GM21381 (cell line): ENCODE measurements around the gene AP4S1.
"Not testable (repeated sequence)": the region's sequence is repeated elsewhere in the genome, so short reads cannot be mapped to it uniquely, and the experiment has no call there.

Source experiments
- ATAC-seq: cut with Tn5 transposase; IDR thresholded peaks from one replicate; pipeline ENCODE4 v1.9.1; 2021; ENCODE audit warnings: mild to moderate bottlenecking, moderate library complexity; ENCODE audit not compliant: unreplicated experiment

Gene AP4S1

DNA sequence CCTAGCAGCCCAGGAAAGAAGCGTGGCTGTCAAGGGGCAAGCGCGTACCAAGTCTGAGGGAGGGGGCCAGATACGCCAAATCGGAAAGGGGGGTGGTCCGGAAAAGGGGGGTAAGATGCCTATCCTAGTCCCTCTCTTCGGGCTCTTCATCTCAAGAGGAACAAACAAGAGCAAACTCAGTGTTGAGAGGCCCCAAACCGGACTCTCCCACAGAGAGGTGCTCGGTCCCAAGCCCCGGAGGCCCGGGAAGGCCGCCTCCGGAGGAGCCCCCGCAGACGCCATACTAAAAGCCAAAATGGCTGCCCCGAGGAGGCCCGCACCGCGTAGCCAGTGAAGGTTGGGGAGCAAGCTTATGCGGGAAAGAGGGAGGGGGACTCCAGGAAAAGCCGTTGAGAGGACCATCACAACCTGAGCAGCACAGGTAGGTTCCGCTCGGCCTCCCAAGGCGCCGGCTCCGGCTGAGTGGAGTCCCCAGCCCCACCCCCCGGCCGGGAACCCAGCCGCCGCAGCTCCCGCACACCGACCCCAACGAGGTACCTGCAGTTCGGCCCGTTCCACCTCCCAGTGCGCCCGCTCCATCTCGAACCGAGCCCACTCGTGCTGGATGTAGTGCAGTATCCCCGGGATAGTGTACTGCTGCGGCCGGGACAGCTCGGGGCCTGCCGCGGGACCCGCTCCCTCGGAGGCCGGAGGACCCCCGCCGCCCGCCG is at the start of gene AP4S1:
TSS of gene AP4S1 (plus strand) at position 283 of the 710 bp plus-strand sequence. CDS start 40,548 bp downstream, outside the sequence.
- ATAC-seq = peak; percentile 14

- no peak for ATAC-seq
Measured at GRCh38 chr14:30977752-30978151, 47.7 kb upstream of the AP4S1 start.

- ATAC-seq = not testable (repeated sequence)
Measured at GRCh38 chr14:30980106-30980704, 45.2 kb upstream of the AP4S1 start.

- no peak for ATAC-seq
Measured at GRCh38 chr14:30980980-30981379, 44.5 kb upstream of the AP4S1 start.

DNA sequence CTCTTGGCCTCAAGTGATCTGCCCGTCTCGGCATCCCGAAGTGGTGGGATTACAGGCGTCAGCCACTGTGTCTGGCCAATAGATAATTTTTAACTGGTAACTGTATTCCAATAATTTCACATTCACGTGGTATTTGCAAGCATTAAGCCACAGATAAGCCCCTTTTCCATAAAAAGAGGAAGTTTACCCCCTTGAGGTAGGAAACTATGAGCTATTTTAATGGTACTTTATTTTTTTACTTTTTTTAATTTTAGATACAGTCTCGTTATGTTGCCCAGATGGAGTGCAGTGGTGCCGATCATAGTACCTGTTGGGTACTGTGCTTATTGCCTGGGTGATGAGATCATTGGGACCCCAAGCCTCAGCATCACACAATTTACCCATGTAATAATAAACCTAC is 42.9 kb upstream of the AP4S1 start:
- ATAC-seq = no peak

- ATAC-seq = no peak
Measured at GRCh38 chr14:30983858-30984257, 41.6 kb upstream of the AP4S1 start.

DNA sequence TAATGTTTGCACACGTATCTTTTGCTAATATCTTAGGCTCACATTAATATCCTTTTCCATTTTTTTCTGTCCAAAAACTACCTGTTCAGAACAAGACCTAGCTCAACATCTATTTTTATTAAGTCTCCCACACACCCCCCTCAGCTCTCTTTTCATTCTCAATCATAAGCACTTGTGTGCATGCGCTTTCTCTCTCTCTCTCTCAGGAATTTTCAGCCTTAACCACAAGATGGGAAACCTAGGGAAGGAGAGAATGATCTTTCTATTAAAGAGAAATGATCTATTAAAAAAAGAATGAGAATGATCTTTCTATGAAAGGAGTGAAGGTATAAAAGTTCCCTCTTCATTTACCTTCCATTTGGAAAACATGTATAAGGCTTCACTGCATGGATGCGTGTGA is 39.7 kb upstream of the AP4S1 start:
- ATAC-seq = no peak

DNA sequence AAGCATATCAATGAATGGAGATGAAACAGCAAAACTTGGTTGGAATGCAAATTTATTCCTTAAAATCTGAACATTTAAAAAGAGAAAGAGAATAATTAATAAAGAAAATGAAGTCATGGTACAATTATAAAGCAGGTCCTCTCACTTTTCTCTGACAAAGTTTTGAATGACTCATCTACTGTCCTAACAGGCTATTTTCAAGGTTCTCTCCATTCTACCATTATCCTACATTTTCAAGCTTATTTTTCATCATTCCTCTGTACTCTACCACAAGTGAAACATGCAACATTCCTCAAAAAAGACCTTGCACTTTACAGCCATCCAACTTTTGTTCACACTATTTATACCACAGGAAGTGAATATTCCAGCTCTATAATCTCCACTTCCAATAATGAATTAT is 36.9 kb upstream of the AP4S1 start:
- no peak for ATAC-seq

DNA sequence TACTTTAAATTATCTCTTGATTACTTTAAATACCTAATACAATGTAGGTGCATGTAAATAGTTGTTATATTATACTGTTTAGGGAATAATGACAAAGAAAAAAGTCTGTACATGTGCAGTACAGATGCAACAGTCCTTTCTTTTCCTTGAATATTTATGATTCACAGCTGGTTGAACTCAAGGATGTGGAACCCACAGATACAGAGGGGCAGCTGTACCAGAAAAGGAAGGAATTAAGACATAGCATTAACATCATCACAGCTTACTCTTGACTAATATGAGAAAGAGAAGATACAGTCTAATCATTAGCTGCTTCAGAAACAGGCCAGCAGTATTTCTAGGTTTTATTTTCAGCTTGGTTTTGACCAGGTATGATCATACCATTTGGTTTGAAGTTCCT is 34.7 kb upstream of the AP4S1 start:
- no peak for ATAC-seq

GRCh38 chr14:30991408-30991807 is 34.0 kb upstream of the AP4S1 start:
- ATAC-seq = no peak

DNA sequence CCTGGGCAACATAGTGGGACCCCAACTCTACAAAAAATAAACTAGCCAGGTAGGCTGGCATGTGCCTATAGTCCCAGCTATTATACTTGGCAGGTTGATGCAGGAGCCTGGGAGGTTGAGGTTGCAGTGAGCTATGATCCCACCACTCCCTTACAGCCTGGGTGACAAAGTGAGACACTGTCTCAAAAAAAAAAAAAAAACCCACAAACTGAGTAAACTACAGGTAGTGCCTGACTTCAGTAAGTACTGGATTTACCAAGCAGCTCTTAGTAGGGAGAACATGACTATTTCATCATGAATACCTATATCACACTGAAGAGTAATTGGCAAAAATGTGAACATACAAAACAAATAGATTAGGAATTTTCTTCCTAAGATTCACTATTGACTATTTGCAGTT is 32.4 kb upstream of the AP4S1 start:
- ATAC-seq = no peak

DNA sequence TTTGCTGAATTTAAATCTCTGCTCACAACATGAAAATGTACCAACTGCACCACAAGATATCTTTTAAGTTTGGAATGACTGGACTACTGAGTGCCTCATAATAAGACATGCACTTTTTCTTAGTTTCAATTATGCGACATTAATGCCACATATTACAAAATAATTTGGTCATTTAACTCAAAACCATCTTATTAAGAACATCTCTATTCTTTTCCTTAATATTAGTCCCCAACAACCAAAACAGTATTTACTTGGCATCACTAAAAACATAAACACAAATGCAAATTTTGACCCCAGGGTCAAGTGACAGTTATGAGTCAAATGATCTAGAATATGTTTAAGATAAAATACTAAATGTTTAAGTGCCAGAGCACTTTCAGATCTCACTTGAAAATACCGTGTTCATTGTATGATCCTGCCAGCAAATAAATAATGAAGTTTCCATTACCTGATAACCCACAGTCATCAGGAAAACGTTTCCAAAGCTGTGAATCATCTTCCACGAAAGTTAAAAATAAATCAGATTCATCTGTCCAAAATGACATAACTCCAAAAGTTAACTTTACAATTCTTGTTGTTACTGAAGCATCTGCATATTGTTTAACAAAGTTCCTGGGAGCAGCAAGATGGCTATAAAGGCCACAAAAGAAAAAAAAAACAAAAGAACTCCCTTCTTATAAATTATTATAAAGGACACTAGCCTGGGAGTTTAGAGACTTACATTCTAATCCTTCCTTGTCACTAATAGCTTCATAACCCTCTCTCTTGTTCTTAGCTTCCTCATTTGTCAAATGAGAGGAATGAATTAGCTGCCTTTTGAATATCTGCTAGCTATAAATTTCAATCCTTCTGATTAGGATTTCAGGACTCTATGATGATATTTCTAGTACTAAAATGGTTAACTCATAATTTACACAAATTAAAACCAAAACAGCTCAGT is 30.5 kb upstream of the AP4S1 start:
- peak; percentile 56 for ATAC-seq

- no peak for ATAC-seq
Measured at GRCh38 chr14:30995689-30996088, 29.8 kb upstream of the AP4S1 start.

GRCh38 chr14:30996892-30997659 is 28.4 kb upstream of the AP4S1 start:
- ATAC-seq = no peak

DNA sequence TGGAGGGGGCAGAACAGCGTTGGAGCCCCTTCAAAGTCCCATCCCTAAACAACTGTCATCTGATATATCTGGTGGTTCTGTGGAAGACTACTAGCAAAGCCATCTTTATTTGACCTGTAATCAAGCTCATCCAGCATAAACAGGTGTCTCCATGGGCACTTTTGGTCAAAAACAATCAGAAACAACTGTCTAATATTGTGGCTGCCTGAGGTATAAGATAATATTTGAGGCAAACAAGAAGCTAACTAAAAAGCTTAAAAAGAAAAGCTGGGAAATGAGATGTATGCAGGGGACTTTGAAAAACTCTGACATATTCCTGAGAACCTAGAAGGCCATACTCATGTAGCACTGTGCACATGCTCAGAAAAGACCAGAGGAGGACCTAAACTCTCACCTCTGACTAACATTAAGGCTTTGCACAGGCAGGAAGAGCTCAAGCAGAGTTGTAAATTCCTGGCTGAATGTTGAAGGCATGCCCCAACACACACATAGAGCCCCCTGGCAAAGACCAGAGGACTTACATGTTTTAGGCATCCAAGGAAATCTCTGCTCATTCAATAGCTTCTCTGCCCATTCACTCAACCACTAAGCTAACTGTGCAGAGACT is 27.2 kb upstream of the AP4S1 start:
- ATAC-seq = no peak

- ATAC-seq = no peak
Measured at GRCh38 chr14:30999038-30999773, 26.2 kb upstream of the AP4S1 start.

GRCh38 chr14:31000629-31001338 is 24.7 kb upstream of the AP4S1 start:
- ATAC-seq = no peak

DNA sequence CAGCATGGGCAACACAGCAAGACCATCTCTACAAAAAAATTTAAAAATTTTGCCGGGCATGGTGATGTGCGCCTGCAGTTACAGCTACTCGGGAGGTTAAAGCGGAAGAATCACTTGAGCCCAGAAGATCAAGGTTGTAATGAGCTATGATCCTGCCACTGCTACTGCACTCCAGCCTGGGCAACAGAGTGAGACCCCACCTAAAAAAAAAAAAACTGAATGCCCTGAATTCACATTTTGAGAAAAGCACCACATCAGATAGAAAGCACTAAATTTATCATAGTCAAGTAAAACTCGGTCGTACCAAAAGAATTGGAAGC is 24.1 kb upstream of the AP4S1 start:
- ATAC-seq = no peak

DNA sequence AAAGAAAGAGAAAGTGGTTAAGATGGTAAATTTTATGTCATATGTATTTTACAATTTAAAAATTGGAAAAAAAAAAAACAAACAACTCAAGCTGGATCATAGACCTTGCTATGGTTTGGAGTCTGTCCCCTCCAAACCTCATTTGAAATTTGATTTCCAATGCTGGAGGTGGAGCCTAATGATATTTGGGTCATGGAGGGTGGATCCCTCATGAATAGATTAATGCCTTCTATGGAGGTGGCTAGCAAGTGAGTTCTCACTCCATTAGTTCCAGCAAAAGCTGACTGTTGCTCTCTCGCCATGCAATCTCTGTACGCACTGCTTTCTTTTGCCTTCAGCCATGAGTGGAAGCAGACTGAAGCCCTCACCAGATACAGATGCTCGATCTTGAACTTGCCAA is 22.2 kb upstream of the AP4S1 start:
- no peak for ATAC-seq
